ENCODE data around the gene HYAL1. TPM values are rescaled to one million over a fixed set of nuclear protein-coding genes. Genes with fewer than 3 reads are reported as not detected.

HYAL1 gene
- total RNA-seq, 4 donors from 2014 or later, result 2.1 to 30.5 (median 22.1) TPM

DNA sequence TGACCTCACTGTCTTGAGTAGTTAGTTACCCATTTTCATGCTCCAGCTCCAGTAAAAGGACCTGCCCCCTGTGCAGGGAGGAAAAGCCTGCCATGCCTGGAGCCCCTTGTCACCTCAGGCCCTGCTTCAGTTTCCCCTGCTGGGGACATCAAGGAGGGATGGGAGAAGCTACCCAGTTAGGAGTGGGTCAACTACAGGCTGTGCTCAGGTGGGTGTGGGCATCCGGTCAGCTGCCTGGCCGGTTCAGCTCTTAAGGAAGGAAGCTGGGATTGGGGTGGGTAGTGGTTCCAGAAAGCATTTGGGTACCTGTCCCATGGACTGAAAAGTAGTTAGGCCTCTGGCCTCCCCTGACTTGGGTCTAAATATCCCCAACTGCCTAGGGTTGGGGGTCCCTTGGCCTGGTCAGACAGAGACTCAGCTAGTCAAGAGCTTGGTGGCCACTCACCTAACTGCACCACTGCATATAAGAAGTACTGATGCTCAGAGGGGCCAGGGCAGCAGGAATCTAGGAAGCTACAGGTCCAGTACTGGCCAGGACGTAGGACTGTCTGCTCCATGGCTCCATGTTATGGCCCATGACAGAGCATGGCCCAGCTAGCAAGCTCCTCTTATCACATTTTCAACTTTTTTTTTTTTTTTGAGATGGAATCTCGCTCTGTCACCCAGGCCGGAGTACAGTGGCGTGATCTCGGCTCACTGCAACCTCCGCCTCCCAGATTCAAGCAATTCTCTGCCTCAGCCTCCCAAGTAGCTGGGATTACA lies 23.9 kb downstream of the HYAL1 start:
- intact Hi-C loops (cut with DNase I; ENCODE audit: low total_unique reads), result loop anchor here (5.0 kb wide), 1 partner anchor 87 kb away; the partner anchor contains the start of gene GNAT1
- no peak for DNase-seq
- Histone ChIP-seq H3K4me1 (peaks cover 0 to 6% of the 10 kb centered on the region in 2 donors), H3K9me3 (no peaks in the 10 kb centered on the region), H3K27me3 (no peaks in the 10 kb centered on the region), H3K36me3 (no peaks in the 10 kb centered on the region), H3K4me3 (no peak overlapping the region), H3K27ac (peak overlapping the region; percentile 16 to 33)
- TF ChIP-seq CTCF (IDR thresholded peaks at IDR 0.05) (no peak), POLR2A (IDR thresholded peaks at IDR 0.05) (no peak)

GRCh38 chr3:50278880-50279224 lies 24.5 kb downstream of the HYAL1 start, which contains the start of gene LSMEM2:
TSS of gene LSMEM2 (plus strand) at chr3:50279087. CDS start at chr3:50279114, 27 bp downstream.
- Histone ChIP-seq H3K27me3 (no peaks in the 10 kb centered on the region), H3K4me3 (no peak within 1 kb of the TSS), H3K27ac (peak within 1 kb of the TSS; percentile 16 to 33), H3K36me3 (no peaks in the 10 kb centered on the region), H3K9me3 (no peaks in the 10 kb centered on the region), H3K4me1 (peaks cover 0 to 6% of the 10 kb centered on the region in 2 donors)
- TF ChIP-seq CTCF (IDR thresholded peaks at IDR 0.05) (no peak), POLR2A (IDR thresholded peaks at IDR 0.05) (no peak)
- DNase-seq, result peak in 1 of 2 donors; percentile 18
- intact Hi-C loops (cut with DNase I; ENCODE audit: low total_unique reads), result loop anchor here (5.0 kb wide), 1 partner anchor 87 kb away; the partner anchor contains the start of gene GNAT1

DNA sequence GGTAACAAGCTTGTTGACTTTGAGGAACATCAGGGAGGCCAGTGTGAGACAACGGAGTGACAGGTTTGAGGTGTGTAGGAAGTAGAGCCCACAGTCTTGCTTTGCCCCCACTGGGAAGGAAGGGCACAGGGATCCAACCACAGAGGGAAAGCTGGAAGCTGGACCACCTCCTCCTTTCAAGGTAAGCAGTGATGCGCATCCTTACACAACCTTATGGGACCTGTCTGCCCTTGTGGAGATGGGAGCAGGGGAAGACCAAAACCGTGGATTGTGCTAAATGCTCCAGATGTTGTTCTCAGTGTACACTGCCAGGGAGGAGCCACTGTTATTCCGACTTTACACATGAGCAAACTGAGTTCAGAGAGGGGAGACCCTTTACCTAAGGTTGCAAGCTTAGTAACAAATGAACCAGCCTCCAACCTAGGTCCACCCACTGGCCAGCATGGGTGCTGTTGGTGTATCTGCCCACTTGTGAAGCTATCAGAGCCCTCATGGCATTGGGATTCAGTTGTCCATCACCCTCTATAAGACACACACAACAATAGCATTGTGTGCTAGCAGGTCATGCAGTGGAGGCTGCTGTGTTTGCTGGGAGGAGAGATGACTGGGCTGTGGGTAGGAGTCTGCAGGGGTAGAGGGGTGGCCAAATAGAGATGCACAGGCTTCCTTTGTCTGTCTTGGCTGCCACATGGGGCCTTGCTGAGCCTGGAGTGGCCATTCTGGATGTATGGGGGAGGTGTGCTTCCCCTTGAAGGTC lies 25.1 kb downstream of the HYAL1 start:
- DNase-seq, result no peak
- H3K4me1 ChIP-seq, result peaks cover 0 to 6% of the 10 kb centered on the region in 2 donors
- H3K4me3 ChIP-seq, result no peak overlapping the region
- H3K9me3 ChIP-seq, result no peaks in the 10 kb centered on the region
- no peaks in the 10 kb centered on the region for H3K36me3 ChIP-seq
- TF ChIP-seq POLR2A (IDR thresholded peaks at IDR 0.05) (no peak), CTCF (IDR thresholded peaks at IDR 0.05) (no peak)
- peak overlapping the region in 1 of 2 donors; percentile 33 for H3K27ac ChIP-seq
- no peaks in the 10 kb centered on the region for H3K27me3 ChIP-seq
- intact Hi-C loops (cut with DNase I; ENCODE audit: low total_unique reads), result loop anchor here (5.0 kb wide), 1 partner anchor 86 kb away; the partner anchor contains the start of gene GNAT1

- H3K36me3 ChIP-seq, result no peaks in the 10 kb centered on the region
- no peaks in the 10 kb centered on the region for H3K9me3 ChIP-seq
- intact Hi-C loops (cut with DNase I; ENCODE audit: low total_unique reads), result loop anchor here (5.0 kb wide), 1 partner anchor 84 kb away; the partner anchor contains the start of gene GNAT1
- no peak for DNase-seq
- TF ChIP-seq POLR2A (IDR thresholded peaks at IDR 0.05) (no peak), CTCF (IDR thresholded peaks at IDR 0.05) (no peak)
- H3K4me1 ChIP-seq, result peaks cover 0 to 6% of the 10 kb centered on the region in 2 donors
- H3K4me3 ChIP-seq, result no peak overlapping the region
- no peaks in the 10 kb centered on the region for H3K27me3 ChIP-seq
- no peak overlapping the region for H3K27ac ChIP-seq
These were observed 26.6 kb downstream of the HYAL1 start for GRCh38 chr3:50276762-50277101.
